HG02970 (cell line): Measurements from ENCODE around the gene SH3BP2.

Source experiments
- ATAC-seq: cut with Tn5 transposase; IDR thresholded peaks from one replicate; pipeline ENCODE4 v1.9.1; 2021; ENCODE audit warnings: mild to moderate bottlenecking, moderate library complexity, moderate number of reproducible peaks; ENCODE audit not compliant: unreplicated experiment, low FRiP score

Gene SH3BP2

GRCh38 chr4:2800691-2801596 lies 8.1 kb downstream of the SH3BP2 start:
- ATAC-seq: no peak

- no peak for ATAC-seq
These were observed 10.0 kb downstream of the SH3BP2 start for GRCh38 chr4:2802618-2803531.

GRCh38 chr4:2803624-2804448 lies 11.0 kb downstream of the SH3BP2 start:
- ATAC-seq: no peak

GRCh38 chr4:2804449-2804972 lies 11.6 kb downstream of the SH3BP2 start:
- ATAC-seq: no peak

GRCh38 chr4:2804973-2805501 lies 12.2 kb downstream of the SH3BP2 start:
- no peak for ATAC-seq

- ATAC-seq: no peak
These were observed 13.0 kb downstream of the SH3BP2 start for GRCh38 chr4:2805712-2806389.

GRCh38 chr4:2806390-2807355 lies 13.8 kb downstream of the SH3BP2 start:
- no peak for ATAC-seq

GRCh38 chr4:2807571-2807970 lies 14.7 kb downstream of the SH3BP2 start:
- no peak for ATAC-seq

- ATAC-seq: no peak
These were observed 15.1 kb downstream of the SH3BP2 start for GRCh38 chr4:2808001-2808400.

GRCh38 chr4:2809610-2810180 lies 16.8 kb downstream of the SH3BP2 start:
- no peak for ATAC-seq

GRCh38 chr4:2810388-2810787 lies 17.5 kb downstream of the SH3BP2 start:
- no peak for ATAC-seq

GRCh38 chr4:2811830-2812611 lies 19.1 kb downstream of the SH3BP2 start:
- ATAC-seq: peak; percentile 50

GRCh38 chr4:2812612-2813354 lies 19.9 kb downstream of the SH3BP2 start:
- no peak for ATAC-seq

GRCh38 chr4:2813446-2814405 lies 20.8 kb downstream of the SH3BP2 start:
- ATAC-seq: no peak

GRCh38 chr4:2814627-2815270 lies 21.9 kb downstream of the SH3BP2 start:
- no peak for ATAC-seq
